NCI-H2227 treated with DMSO at 0.1 percent for 48 hours (cell line): ENCODE results near the gene SLC27A6.
"Not testable (repeated sequence)": the region's sequence is repeated elsewhere in the genome, so short reads cannot be mapped to it uniquely, and the experiment has no call there.

ENCODE experiments used
- DNase-seq: peaks from one replicate; lab custom pipeline; 2025; lab: John Stamatoyannopoulos, UW

SLC27A6 gene

GRCh38 chr5:128965011-128965637, at the start of gene SLC27A6:
Gene SLC27A6 (plus strand): TSS chr5:128965488. CDS start chr5:128966138, 650 bp downstream.
- DNase-seq: no peak

GRCh38 chr5:128919542-128919941, 45.7 kb upstream of the SLC27A6 start:
- no peak for DNase-seq

- no peak for DNase-seq
Observed at GRCh38 chr5:128920345-128921215, 44.7 kb upstream of the SLC27A6 start.

- no peak for DNase-seq
Observed at GRCh38 chr5:128924299-128924698, 41.0 kb upstream of the SLC27A6 start.

- DNase-seq: no peak
Observed at GRCh38 chr5:128925973-128926372, 39.3 kb upstream of the SLC27A6 start.

GRCh38 chr5:128927644-128928043, 37.6 kb upstream of the SLC27A6 start:
- no peak for DNase-seq

- not testable (repeated sequence) for DNase-seq
Observed at GRCh38 chr5:128932232-128932631, 33.1 kb upstream of the SLC27A6 start.

GRCh38 chr5:128943100-128943499, 22.2 kb upstream of the SLC27A6 start:
- DNase-seq: not testable (repeated sequence)

GRCh38 chr5:128949847-128950546, 15.3 kb upstream of the SLC27A6 start:
- no peak for DNase-seq

GRCh38 chr5:128951301-128951700, 14.0 kb upstream of the SLC27A6 start:
- not testable (repeated sequence) for DNase-seq

GRCh38 chr5:128956164-128956563, 9.1 kb upstream of the SLC27A6 start:
- DNase-seq: no peak

GRCh38 chr5:128962211-128962610, 3.1 kb upstream of the SLC27A6 start:
- DNase-seq: no peak

GRCh38 chr5:128965638-128966302, 482 bp downstream of the SLC27A6 start:
- no peak for DNase-seq

GRCh38 chr5:128966375-128966774, 1.1 kb downstream of the SLC27A6 start:
- no peak for DNase-seq

- no peak for DNase-seq
Observed at GRCh38 chr5:128966846-128967245, 1.6 kb downstream of the SLC27A6 start.

GRCh38 chr5:128973244-128973643, 8.0 kb downstream of the SLC27A6 start:
- DNase-seq: no peak

GRCh38 chr5:128974567-128974966, 9.3 kb downstream of the SLC27A6 start:
- DNase-seq: no peak

GRCh38 chr5:128979761-128980160, 14.5 kb downstream of the SLC27A6 start:
- DNase-seq: no peak

GRCh38 chr5:128980917-128981316, 15.6 kb downstream of the SLC27A6 start:
- DNase-seq: no peak

- DNase-seq: no peak
Observed at GRCh38 chr5:128984480-128984879, 19.2 kb downstream of the SLC27A6 start.

GRCh38 chr5:128988476-128988875, 23.2 kb downstream of the SLC27A6 start:
- no peak for DNase-seq

- DNase-seq: no peak
Observed at GRCh38 chr5:129001841-129002526, 36.7 kb downstream of the SLC27A6 start.
